PC-9 (cell line): ENCODE measurements around the gene DIP2C. TPM values are rescaled to one million over a fixed set of nuclear protein-coding genes. Genes with fewer than 3 reads are reported as not detected.

Source experiments
- BruUV-seq: library from RNA; stranded (reverse); fragments of 400-500 nt; replicated peaks from 2 replicates; lab custom pipeline; 2021; lab: Mats Ljungman, UMichigan
- CTCF ChIA-PET: fragments of 300-600 bp; sonication (Branson Sonifier 250); formaldehyde crosslinking; loops from one replicate; lab custom pipeline; 2022; ENCODE audit warnings: antibody characterized with exemption; lab: Charles Lee
- POLR2A ChIA-PET: fragments of 300-600 bp; sonication (Branson Sonifier 250); formaldehyde crosslinking; loops from one replicate; lab custom pipeline; 2022; ENCODE audit warnings: antibody characterized with exemption; ENCODE audit not compliant: unreplicated experiment; lab: Charles Lee
- DNase-seq, 2 experiments: peaks; one replicate each; pipeline versions ENCODE4 v3.0.0 to v3.0.0-alpha.2; 2015 to 2022; ENCODE audit warnings: mixed read lengths in 1 of 2
- H2AFZ ChIP-seq: fragments of 200-600 bp; sonication (generic); 2 replicates; pipeline ENCODE4 v1.8.1; 2017; ENCODE audit warnings: antibody characterized with exemption
- H3F3A ChIP-seq: fragments of 200-600 bp; sonication (generic); 2 replicates; pipeline ENCODE4 v1.8.1; 2017; ENCODE audit warnings: antibody characterized with exemption, mild to moderate bottlenecking, low read depth; ENCODE audit not compliant: insufficient read depth
- H3K27ac ChIP-seq: fragments of 200-600 bp; sonication (generic); 2 replicates; pipeline ENCODE4 v1.6.1; 2016; ENCODE audit warnings: mixed run types
- H3K27me3 ChIP-seq: fragments of 200-600 bp; sonication (generic); 2 replicates; pipeline ENCODE4 v1.6.1; 2016; ENCODE audit warnings: low read depth, mixed run types; ENCODE audit not compliant: insufficient read depth
- H3K36me3 ChIP-seq: fragments of 200-600 bp; sonication (generic); 2 replicates; pipeline ENCODE4 v1.6.1; 2016; ENCODE audit warnings: low read depth, mixed run types
- H3K4me1 ChIP-seq: fragments of 200-600 bp; sonication (generic); replicated peaks from 2 replicates; pipeline ENCODE4 v1.6.1; 2016; ENCODE audit warnings: mixed run types; ENCODE audit not compliant: insufficient read depth
- H3K4me2 ChIP-seq: fragments of 200-600 bp; sonication (generic); 2 replicates; pipeline ENCODE4 v1.6.1; 2017; ENCODE audit warnings: mixed run types
- H3K4me3 ChIP-seq: fragments of 200-600 bp; sonication (generic); 2 replicates; pipeline ENCODE4 v1.6.1; 2016; ENCODE audit warnings: mixed run types
- H3K79me2 ChIP-seq: fragments of 200-600 bp; sonication (generic); 2 replicates; pipeline ENCODE4 v1.6.1; 2017; ENCODE audit warnings: low read depth, mixed run types
- H3K9me2 ChIP-seq: fragments of 200-600 bp; sonication (generic); 2 replicates; pipeline ENCODE4 v1.8.1; 2017; ENCODE audit warnings: mild to moderate bottlenecking; ENCODE audit not compliant: insufficient read depth
- H3K9me3 ChIP-seq: fragments of 200-600 bp; sonication (generic); 2 replicates; pipeline ENCODE4 v1.8.1; 2016; ENCODE audit warnings: low read depth; ENCODE audit not compliant: insufficient read depth
- H4K20me1 ChIP-seq: fragments of 200-600 bp; sonication (generic); 2 replicates; pipeline ENCODE4 v1.8.1; 2017; ENCODE audit not compliant: insufficient read depth
- EZH2 ChIP-seq: fragments of 200-600 bp; sonication (generic); IDR thresholded peaks from 2 replicates; pipeline ENCODE4 v1.8.0; 2017; ENCODE audit warnings: antibody characterized with exemption, low read depth
- intact Hi-C: fragments of 100-400 bp; cut with micrococcal nuclease; formaldehyde crosslinking; loops from one replicate; pipeline ENCODE4 v1.10.0; 2022; ENCODE audit not compliant: unreplicated experiment
- total RNA-seq: library from RNA; stranded (reverse); gene quantifications from 2 replicates; pipeline ENCODE4 v1.2.3, GENCODE V29; 2021
- TF ChIP-seq, protein P1 (sequence below): fragments of 200-600 bp; sonication (generic); conservative IDR thresholded peaks from 2 replicates; pipeline ENCODE4 v1.6.1; 2017; ENCODE audit warnings: mixed run types, antibody characterized with exemption, mild to moderate bottlenecking, moderate library complexity

DIP2C gene
- total RNA-seq, 1 experiment from 2014 or later: 0.83 TPM

DNA sequence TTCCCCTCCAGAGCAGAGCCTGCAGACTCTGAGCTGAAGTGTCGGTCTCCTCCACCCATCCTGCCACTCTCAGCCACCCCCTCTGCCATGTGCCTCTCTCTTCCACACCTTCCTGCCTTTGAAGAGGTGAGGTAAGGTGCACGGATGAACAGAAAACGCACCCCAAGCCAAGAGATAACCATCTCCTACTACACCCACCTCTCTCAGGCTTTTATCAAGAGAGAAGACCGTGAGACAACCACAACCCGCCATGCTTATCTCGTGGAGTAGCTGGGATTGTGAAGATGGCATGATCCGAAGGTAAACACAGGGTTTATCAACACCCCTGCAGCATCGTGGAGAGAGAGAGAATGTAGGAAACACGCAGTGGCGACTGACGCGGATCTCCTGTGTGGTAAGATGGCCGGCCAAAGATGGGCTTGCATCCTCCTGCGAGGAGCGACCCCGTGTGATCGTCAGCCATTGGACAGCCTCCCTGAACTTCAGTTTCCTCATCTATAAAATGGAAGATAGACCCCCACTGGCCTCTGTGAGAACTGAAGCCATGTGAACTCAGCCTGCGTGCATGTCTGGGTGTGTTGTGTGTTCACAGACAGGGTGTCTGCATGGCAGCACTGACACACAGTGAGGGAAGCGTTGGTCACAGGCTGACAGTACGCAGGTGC is 219.0 kb downstream of the DIP2C start:
- H3K9me3 ChIP-seq: no peaks in the 10 kb centered on the region
- intact Hi-C loops: no loop called here
- H3K27ac ChIP-seq: no peak overlapping the region
- no peaks in the 10 kb centered on the region for H3K79me2 ChIP-seq
- H3K4me2 ChIP-seq: no peak overlapping the region
- no peaks in the 10 kb centered on the region for H3K9me2 ChIP-seq
- POLR2A ChIA-PET: interaction anchor here (0.5 kb wide), 1 partner anchor 218 kb away, joined by 4 read pairs; no protein-coding TSS in a partner anchor
- TF ChIP-seq, protein P1, sequence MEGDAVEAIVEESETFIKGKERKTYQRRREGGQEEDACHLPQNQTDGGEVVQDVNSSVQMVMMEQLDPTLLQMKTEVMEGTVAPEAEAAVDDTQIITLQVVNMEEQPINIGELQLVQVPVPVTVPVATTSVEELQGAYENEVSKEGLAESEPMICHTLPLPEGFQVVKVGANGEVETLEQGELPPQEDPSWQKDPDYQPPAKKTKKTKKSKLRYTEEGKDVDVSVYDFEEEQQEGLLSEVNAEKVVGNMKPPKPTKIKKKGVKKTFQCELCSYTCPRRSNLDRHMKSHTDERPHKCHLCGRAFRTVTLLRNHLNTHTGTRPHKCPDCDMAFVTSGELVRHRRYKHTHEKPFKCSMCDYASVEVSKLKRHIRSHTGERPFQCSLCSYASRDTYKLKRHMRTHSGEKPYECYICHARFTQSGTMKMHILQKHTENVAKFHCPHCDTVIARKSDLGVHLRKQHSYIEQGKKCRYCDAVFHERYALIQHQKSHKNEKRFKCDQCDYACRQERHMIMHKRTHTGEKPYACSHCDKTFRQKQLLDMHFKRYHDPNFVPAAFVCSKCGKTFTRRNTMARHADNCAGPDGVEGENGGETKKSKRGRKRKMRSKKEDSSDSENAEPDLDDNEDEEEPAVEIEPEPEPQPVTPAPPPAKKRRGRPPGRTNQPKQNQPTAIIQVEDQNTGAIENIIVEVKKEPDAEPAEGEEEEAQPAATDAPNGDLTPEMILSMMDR: no peak
- no peak for TF ChIP-seq EZH2
- peaks cover 50% of the 10 kb centered on the region for H3K27me3 ChIP-seq
- no peak for DNase-seq
- H3K4me1 ChIP-seq: no peaks in the 10 kb centered on the region
- no peaks in the 10 kb centered on the region for H4K20me1 ChIP-seq
- no peaks in the 10 kb centered on the region for H3F3A ChIP-seq
- no peak overlapping the region for H2AFZ ChIP-seq
- BruUV-seq: no TSS peak
- CTCF ChIA-PET: no interaction called here
- no peaks in the 10 kb centered on the region for H3K36me3 ChIP-seq
- no peak overlapping the region for H3K4me3 ChIP-seq

DNA sequence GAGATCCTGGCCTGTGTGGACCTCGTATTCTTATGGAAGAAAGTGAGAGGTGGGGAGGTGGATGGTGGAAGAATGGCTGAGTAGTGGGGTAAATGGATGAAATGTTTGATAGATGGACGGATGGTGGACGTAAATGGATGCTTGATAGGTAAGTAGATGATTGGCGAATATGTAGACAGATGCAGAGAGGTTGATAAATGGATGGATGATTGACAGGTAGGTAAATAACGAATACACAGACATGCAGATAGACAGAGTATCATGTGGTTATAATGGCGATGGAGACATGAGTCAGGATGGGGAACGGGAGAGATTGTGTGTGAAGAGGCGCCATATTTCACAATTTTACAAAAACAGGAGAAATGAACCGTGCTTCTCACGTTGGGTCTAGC is 219.5 kb downstream of the DIP2C start:
- Histone ChIP-seq H3K27ac (no peak overlapping the region), H3K79me2 (no peaks in the 10 kb centered on the region), H3K4me3 (no peak overlapping the region), H3K4me2 (no peak overlapping the region), H3K9me3 (no peaks in the 10 kb centered on the region), H3K36me3 (no peaks in the 10 kb centered on the region), H3K9me2 (no peaks in the 10 kb centered on the region), H3K27me3 (peaks cover 45% of the 10 kb centered on the region), H4K20me1 (no peaks in the 10 kb centered on the region), H2AFZ (no peak overlapping the region), H3F3A (no peaks in the 10 kb centered on the region), H3K4me1 (no peaks in the 10 kb centered on the region)
- ChIA-PET CTCF (no interaction called here), POLR2A (no interaction called here)
- DNase-seq: no peak
- no TSS peak for BruUV-seq
- no peak for TF ChIP-seq EZH2
- TF ChIP-seq, protein P1: no peak
- intact Hi-C loops: no loop called here

DNA sequence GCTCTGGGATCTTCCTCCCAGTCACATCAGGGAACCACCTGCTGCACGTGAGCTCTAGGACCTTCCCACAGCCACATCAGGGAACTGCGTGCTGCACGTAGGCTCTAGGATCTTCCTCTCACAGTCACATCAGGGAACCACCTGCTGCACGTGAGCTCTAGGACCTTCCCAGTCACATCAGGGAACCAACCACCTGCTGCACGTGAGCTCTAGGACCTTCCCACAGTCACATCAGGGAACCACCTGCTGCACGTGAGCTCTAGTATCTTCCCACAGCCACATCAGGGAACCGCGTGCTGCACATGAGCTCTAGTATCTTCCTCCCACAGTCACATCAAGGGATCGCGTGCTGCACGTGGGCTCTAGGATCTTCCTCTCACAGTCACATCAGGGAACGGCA is 229.7 kb downstream of the DIP2C start:
- TF ChIP-seq, protein P1: no peak
- no peak for TF ChIP-seq EZH2
- Histone ChIP-seq H3K9me2 (no peaks in the 10 kb centered on the region), H4K20me1 (no peaks in the 10 kb centered on the region), H3K27ac (no peak overlapping the region), H3K79me2 (no peaks in the 10 kb centered on the region), H2AFZ (no peak overlapping the region), H3K27me3 (peaks cover 30% of the 10 kb centered on the region), H3K4me2 (no peak overlapping the region), H3K36me3 (no peaks in the 10 kb centered on the region), H3K9me3 (no peaks in the 10 kb centered on the region), H3K4me3 (no peak overlapping the region), H3K4me1 (no peaks in the 10 kb centered on the region), H3F3A (no peaks in the 10 kb centered on the region)
- CTCF ChIA-PET: no interaction called here
- BruUV-seq: no TSS peak
- intact Hi-C loops: no loop called here
- DNase-seq: no peak
- POLR2A ChIA-PET: interaction anchor here (0.7 kb wide), 1 partner anchor 51 kb away, joined by 5 read pairs; no protein-coding TSS in a partner anchor
